GM18498 (cell line): ENCODE data around the gene LRRC8A.
"Not testable (repeated sequence)": the region's sequence is repeated elsewhere in the genome, so short reads cannot be mapped to it uniquely, and the experiment has no call there.

Experiments used
- ATAC-seq: cut with Tn5 transposase; IDR thresholded peaks from one replicate; pipeline ENCODE4 v1.9.1; 2021; ENCODE audit warnings: mild to moderate bottlenecking, moderate library complexity; ENCODE audit not compliant: unreplicated experiment

LRRC8A gene

GRCh38 chr9:128920381-128921058 is 38.6 kb downstream of the LRRC8A start, which contains the start of gene PHYHD1:
TSS of gene PHYHD1 (plus strand) at chr9:128920982. CDS start at chr9:128922324, 1,342 bp downstream.
- no peak for ATAC-seq

DNA sequence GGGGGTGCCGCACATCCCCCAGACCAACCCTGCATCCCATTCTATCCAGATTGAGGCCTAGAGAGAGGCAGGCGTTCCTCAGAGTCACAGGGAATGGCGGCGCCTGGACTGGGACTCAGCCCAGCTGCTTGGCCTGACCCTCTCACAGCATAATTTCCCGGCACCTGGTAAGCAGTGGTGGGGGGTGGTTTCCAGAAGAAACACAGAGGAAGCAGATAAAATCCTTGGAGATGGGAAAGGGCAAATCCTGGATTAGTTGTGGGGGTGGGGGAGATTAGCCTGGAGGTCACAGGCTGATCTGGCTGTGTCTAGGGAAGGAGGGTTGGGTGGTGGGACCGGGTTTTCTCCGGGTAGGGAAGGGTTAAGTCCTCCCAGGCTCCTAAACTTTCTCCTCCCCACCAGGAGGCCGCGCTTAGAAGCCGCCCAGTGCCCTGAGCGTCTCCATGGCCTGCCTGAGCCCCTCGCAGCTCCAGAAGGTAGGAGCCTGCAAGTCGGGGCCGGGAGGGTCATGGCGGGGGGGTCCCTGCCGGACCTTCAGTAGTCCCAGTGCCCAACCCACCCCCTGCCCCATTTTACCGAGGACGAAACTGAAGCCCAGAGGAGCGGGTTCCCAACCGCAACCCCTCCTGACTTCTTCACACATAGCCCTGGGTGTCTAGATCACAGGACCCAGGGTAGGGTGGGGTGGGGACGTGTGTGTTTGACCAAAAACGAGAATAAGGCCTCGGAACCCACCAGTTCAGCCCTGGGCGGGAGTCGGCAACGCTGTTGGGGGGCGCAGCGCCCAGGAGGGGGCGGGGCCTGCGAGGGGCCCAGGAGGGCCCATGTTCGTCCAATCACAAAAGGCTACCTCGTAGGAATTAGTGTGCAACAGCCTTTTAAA is 40.2 kb downstream of the LRRC8A start:
- no peak for ATAC-seq

- no peak for ATAC-seq
These were observed 41.6 kb downstream of the LRRC8A start for GRCh38 chr9:128923493-128923883.

- ATAC-seq, result no peak
These were observed 45.9 kb downstream of the LRRC8A start for GRCh38 chr9:128927731-128928411.

DNA sequence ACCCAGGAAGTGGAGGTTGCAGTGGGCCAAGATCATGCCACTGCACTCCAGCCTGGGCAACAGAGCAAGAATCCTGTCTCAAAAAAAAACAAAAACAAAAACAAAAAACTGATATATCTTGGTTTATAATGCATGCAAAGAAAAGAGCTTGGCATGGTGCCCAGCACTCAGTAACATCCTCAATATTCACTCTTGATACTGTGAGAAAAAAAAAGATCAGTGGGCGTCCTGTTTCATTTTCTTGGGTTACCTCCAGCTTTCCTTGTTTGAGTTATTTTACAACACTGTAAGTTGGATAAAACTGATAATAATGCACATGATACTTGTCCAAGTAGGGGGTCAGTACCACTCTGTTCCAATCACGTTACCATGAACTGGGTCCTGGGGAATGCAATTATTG is 46.7 kb downstream of the LRRC8A start:
- no peak for ATAC-seq

- ATAC-seq, result no peak
These were observed 47.6 kb downstream of the LRRC8A start for GRCh38 chr9:128929560-128929959.

GRCh38 chr9:128933731-128934130 is 51.8 kb downstream of the LRRC8A start:
- ATAC-seq, result no peak

- ATAC-seq, result no peak
These were observed 54.4 kb downstream of the LRRC8A start for GRCh38 chr9:128936171-128936865.

GRCh38 chr9:128937310-128938165 is 55.6 kb downstream of the LRRC8A start:
- ATAC-seq, result no peak

GRCh38 chr9:128940271-128940921 is 58.5 kb downstream of the LRRC8A start:
- ATAC-seq, result no peak

GRCh38 chr9:128940946-128941755 is 59.2 kb downstream of the LRRC8A start:
- no peak for ATAC-seq

- no peak for ATAC-seq
These were observed 62.1 kb downstream of the LRRC8A start for GRCh38 chr9:128943832-128944620.

- ATAC-seq, result not testable (repeated sequence)
These were observed 63.0 kb downstream of the LRRC8A start for GRCh38 chr9:128944966-128945365.

- ATAC-seq, result no peak
These were observed 64.0 kb downstream of the LRRC8A start for GRCh38 chr9:128945798-128946501.

GRCh38 chr9:128946571-128947276 is 64.8 kb downstream of the LRRC8A start:
- peak; percentile 28 for ATAC-seq

DNA sequence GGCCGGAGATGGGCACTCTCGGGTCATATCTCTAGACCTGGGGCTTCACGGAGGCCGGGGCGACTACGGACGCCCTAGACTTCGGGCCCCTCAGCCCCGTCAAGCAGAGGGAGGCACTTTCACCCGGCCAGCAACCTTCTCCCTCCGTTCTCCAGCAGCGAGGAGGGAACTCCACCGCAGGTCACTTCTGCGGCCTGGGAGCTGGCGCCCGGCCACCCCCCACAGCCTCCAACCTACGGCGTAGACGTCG is 65.3 kb downstream of the LRRC8A start:
- no peak for ATAC-seq
